Liver (tissue), 9 donors: Measurements from ENCODE around the gene INTS2. TPM values are rescaled to one million over a fixed set of nuclear protein-coding genes. Genes with fewer than 3 reads are reported as not detected.

Experiments
- DNase-seq: peaks from one replicate; pipeline ENCODE4 v3.0.0-alpha.2; 2017; ENCODE audit warnings: low spot score
- H3K27ac ChIP-seq, 2 donors: one replicate each; pipeline ENCODE4 v1.7.0; 2013; ENCODE audit warnings: inconsistent platforms in 2 of 2, low read length in 2 of 2, control low read depth in 1 of 2, low read depth in 1 of 2, mild to moderate bottlenecking in 1 of 2
- H3K27me3 ChIP-seq, 4 donors: one replicate each; pipeline versions ENCODE4 v1.6.1 to v1.7.0; 2013; ENCODE audit warnings: low read length in 3 of 4, inconsistent platforms in 1 of 4, mild to moderate bottlenecking in 1 of 4, moderate library complexity in 1 of 4; ENCODE audit not compliant: control insufficient read depth in 4 of 4, insufficient read depth in 4 of 4
- H3K36me3 ChIP-seq, 4 donors: one replicate each; pipeline versions ENCODE4 v1.6.1 to v1.7.0; 2013; ENCODE audit warnings: low read length in 3 of 4, mild to moderate bottlenecking in 3 of 4, low read depth in 1 of 4, moderate library complexity in 1 of 4; ENCODE audit not compliant: control insufficient read depth in 4 of 4, insufficient read depth in 3 of 4
- H3K4me1 ChIP-seq, 4 donors: one replicate each; pipeline versions ENCODE4 v1.6.1 to v1.7.0; 2013; ENCODE audit warnings: low read length in 3 of 4, mild to moderate bottlenecking in 3 of 4, moderate library complexity in 1 of 4; ENCODE audit not compliant: control insufficient read depth in 4 of 4, insufficient read depth in 4 of 4
- H3K4me3 ChIP-seq, 3 donors: one replicate each; pipeline versions ENCODE4 v1.6.1 to v1.7.0; 2013; ENCODE audit warnings: low read length in 3 of 3, control low read depth in 1 of 3, low read depth in 1 of 3, mild to moderate bottlenecking in 1 of 3
- H3K9ac ChIP-seq, 2 donors: one replicate each; pipeline ENCODE4 v1.7.0; 2013; ENCODE audit warnings: low read length in 2 of 2, mild to moderate bottlenecking in 2 of 2, moderate library complexity in 2 of 2, control low read depth in 1 of 2, low read depth in 1 of 2
- H3K9me3 ChIP-seq, 4 donors: one replicate each; pipeline versions ENCODE4 v1.6.1 to v1.7.0; 2013; ENCODE audit warnings: low read length in 3 of 4; ENCODE audit not compliant: control insufficient read depth in 4 of 4
- ATF3 ChIP-seq: IDR thresholded peaks from 2 replicates; pipeline ENCODE4 v1.6.1; 2016; ENCODE audit warnings: antibody characterized with exemption
- CTCF ChIP-seq: fragments of 150-350 bp; IDR thresholded peaks from 2 replicates; pipeline ENCODE4 v1.5.1; 2017; ENCODE audit warnings: improper control_type of control experiment, low read depth, low read length; ENCODE audit not compliant: missing input control
- EGR1 ChIP-seq, 2 donors: IDR thresholded peaks; 2 replicates each; pipeline ENCODE4 v1.6.1; 2016 to 2018; ENCODE audit warnings: antibody characterized with exemption in 2 of 2, low read depth in 2 of 2
- FOXA1 ChIP-seq: IDR thresholded peaks from 2 replicates; pipeline ENCODE4 v1.6.1; 2016; ENCODE audit warnings: antibody characterized with exemption
- FOXA2 ChIP-seq: IDR thresholded peaks from 2 replicates; pipeline ENCODE4 v1.6.1; 2016; ENCODE audit warnings: antibody characterized with exemption
- GABPA ChIP-seq, 2 donors: IDR thresholded peaks in 1 of 2; conservative IDR thresholded peaks in 1 of 2; 2 replicates each; pipeline ENCODE4 v1.6.1; 2016; ENCODE audit warnings: antibody characterized with exemption in 2 of 2, mild to moderate bottlenecking in 1 of 2, moderate library complexity in 1 of 2
- HNF4G ChIP-seq: IDR thresholded peaks from 2 replicates; pipeline ENCODE4 v1.6.1; 2016; ENCODE audit warnings: antibody characterized with exemption
- JUND ChIP-seq, 2 donors: IDR thresholded peaks; 2 replicates each; pipeline ENCODE4 v1.6.1; 2016; ENCODE audit warnings: antibody characterized with exemption in 2 of 2
- MAX ChIP-seq: IDR thresholded peaks from 2 replicates; pipeline ENCODE4 v1.6.1; 2016; ENCODE audit warnings: antibody characterized with exemption
- NR2F2 ChIP-seq: IDR thresholded peaks from 2 replicates; pipeline ENCODE4 v1.6.1; 2016; ENCODE audit warnings: antibody characterized with exemption
- RAD21 ChIP-seq, 2 donors: IDR thresholded peaks; 2 replicates each; pipeline ENCODE4 v1.6.1; 2016; ENCODE audit warnings: antibody characterized with exemption in 2 of 2, mild to moderate bottlenecking in 2 of 2
- REST ChIP-seq: IDR thresholded peaks from 2 replicates; pipeline ENCODE4 v1.6.1; 2016; ENCODE audit warnings: antibody characterized with exemption, mild to moderate bottlenecking
- RXRA ChIP-seq, 2 donors: IDR thresholded peaks; 2 replicates each; pipeline ENCODE4 v1.6.1; 2017 to 2018; ENCODE audit warnings: antibody characterized with exemption in 2 of 2, mild to moderate bottlenecking in 1 of 2
- YY1 ChIP-seq: IDR thresholded peaks from 2 replicates; pipeline ENCODE4 v1.6.1; 2016; ENCODE audit warnings: antibody characterized with exemption, mild to moderate bottlenecking
- ZBTB33 ChIP-seq: IDR thresholded peaks from 2 replicates; pipeline ENCODE4 v1.6.1; 2016; ENCODE audit warnings: antibody characterized with exemption
- WGBS: extraction: QIAGEN DNeasy Blood & Tissue Kit; methylation state at CpG from one replicate; pipeline ENCODE4 v1.1.7; 2013; 5-methylcytosine and 5-hydroxymethylcytosine counted together
- polyA plus RNA-seq, 2 donors: library from polyadenylated mRNA; stranded (reverse) in 1 of 2; unstranded in 1 of 2; fragments of 200-250 nt in 1 of 2; fragments of >200 nt in 1 of 2; fragmentation: Nextera tagmentation in 1 of 2; extraction: Ambion mirVana in 1 of 2; gene quantifications; one replicate each; pipeline versions ENCODE4 v1.2.1 to v1.2.3, GENCODE V29; 2013 to 2015
- total RNA-seq, 2 donors: library from RNA; depleted of rRNA; stranded (reverse); fragments of >200 nt; gene quantifications; one replicate each; pipeline ENCODE4 v1.2.3, GENCODE V29; 2014
- donor health status: healthy.
- donor health status: healthy.
- donor health status: healthy.
- donor health status: healthy.
- donor health status: healthy.

The INTS2 gene
- total and polyA plus RNA-seq, 4 donors = 1.1 to 9.9 (median 5.7) TPM

- 98% methylated on average over 3 of the region's 3 CpGs for WGBS
- Histone ChIP-seq H3K9me3 (no peaks in the 10 kb centered on the region), H3K4me3 (no peak overlapping the region), H3K4me1 (no peaks in the 10 kb centered on the region), H3K27me3 (no peaks in the 10 kb centered on the region), H3K9ac (no peak overlapping the region), H3K36me3 (no peaks in the 10 kb centered on the region), H3K27ac (no peak overlapping the region)
- TF ChIP-seq JUND (IDR thresholded peaks at IDR 0.05) = no peak
- no peak for TF ChIP-seq FOXA2
- TF ChIP-seq MAX = no peak
- DNase-seq = no peak
Observed at GRCh38 chr17:61817452-61817851, 110.3 kb downstream of the INTS2 start.

- Histone ChIP-seq H3K9me3 (no peaks in the 10 kb centered on the region), H3K27me3 (no peaks in the 10 kb centered on the region), H3K9ac (no peak overlapping the region), H3K27ac (no peak overlapping the region), H3K4me3 (no peak overlapping the region), H3K36me3 (no peaks in the 10 kb centered on the region), H3K4me1 (no peaks in the 10 kb centered on the region)
- no peak for DNase-seq
- no peak for TF ChIP-seq NR2F2
- TF ChIP-seq ATF3 = no peak
- no peak for TF ChIP-seq MAX
- no peak for TF ChIP-seq FOXA1
- WGBS = 74% methylated on average over 4 of the region's 4 CpGs
Observed at GRCh38 chr17:61816538-61816937, 111.2 kb downstream of the INTS2 start.

GRCh38 chr17:61815863-61816503 is 111.8 kb downstream of the INTS2 start:
- Histone ChIP-seq H3K27me3 (no peaks in the 10 kb centered on the region), H3K36me3 (no peaks in the 10 kb centered on the region), H3K4me1 (no peaks in the 10 kb centered on the region), H3K9ac (no peak overlapping the region), H3K9me3 (no peaks in the 10 kb centered on the region), H3K27ac (no peak overlapping the region), H3K4me3 (no peak overlapping the region)
- WGBS = 64% methylated on average over 5 of the region's 5 CpGs
- no peak for DNase-seq
- TF ChIP-seq HNF4G (no peak), EGR1 (IDR thresholded peaks at IDR 0.05; ENCODE audit: low read depth in 2 of 2) (no peak), ATF3 (no peak), YY1 (no peak), ZBTB33 (no peak), JUND (IDR thresholded peaks at IDR 0.05) (no peak), CTCF (no peak), GABPA (IDR thresholded peaks at IDR 0.05 in 1 of 2, conservative IDR thresholded peaks at IDR 0.05 in 1 of 2) (no peak), RAD21 (IDR thresholded peaks at IDR 0.05) (no peak), RXRA (IDR thresholded peaks at IDR 0.05) (no peak), MAX (no peak), REST (no peak), NR2F2 (no peak)
